CD14-positive monocyte (primary cell): ENCODE results near the gene CGNL1. TPM values are rescaled to one million over a fixed set of nuclear protein-coding genes. Genes with fewer than 3 reads are reported as not detected.

Experiments
- DNase-seq, 3 donors: peaks; one replicate each; pipeline ENCODE4 v3.0.0-alpha.2; 2011 to 2022
- H2AFZ ChIP-seq: 2 replicates; pipeline ENCODE4 v1.6.0; 2012; ENCODE audit warnings: mild to moderate bottlenecking, low read depth, low read length, inconsistent platforms; ENCODE audit not compliant: insufficient read depth, poor library complexity, severe bottlenecking
- H3K27ac ChIP-seq, 2 donors: 1 replicate in 1 of 2; 2 replicates in 1 of 2; pipeline ENCODE4 v1.5.1; 2012 to 2013; ENCODE audit warnings: low read length in 2 of 2, control low read depth in 1 of 2, inconsistent platforms in 1 of 2, low read depth in 1 of 2, mild to moderate bottlenecking in 1 of 2
- H3K27me3 ChIP-seq, 2 donors: one replicate each; pipeline versions ENCODE4 v1.6.0 to v1.6.1; 2011 to 2013; ENCODE audit warnings: low read length in 2 of 2; ENCODE audit not compliant: control insufficient read depth in 2 of 2, insufficient read depth in 2 of 2
- H3K36me3 ChIP-seq, 2 donors: replicated peaks in 1 of 2; 1 replicate in 1 of 2; 2 replicates in 1 of 2; pipeline versions ENCODE4 v1.5.1 to v1.6.1; 2012 to 2013; ENCODE audit warnings: low read length in 2 of 2, control low read depth in 1 of 2, inconsistent platforms in 1 of 2, mild to moderate bottlenecking in 1 of 2; ENCODE audit not compliant: insufficient read depth in 2 of 2, control insufficient read depth in 1 of 2
- H3K4me1 ChIP-seq, 2 donors: 1 replicate in 1 of 2; 2 replicates in 1 of 2; pipeline versions ENCODE4 v1.5.1 to v1.6.1; 2012 to 2013; ENCODE audit warnings: low read length in 2 of 2, control low read depth in 1 of 2, inconsistent platforms in 1 of 2, mild to moderate bottlenecking in 1 of 2, moderate library complexity in 1 of 2; ENCODE audit not compliant: insufficient read depth in 2 of 2, control insufficient read depth in 1 of 2
- H3K4me2 ChIP-seq: replicated peaks from 2 replicates; pipeline ENCODE3; 2012; ENCODE audit warnings: low read length, moderate library complexity, mild to moderate bottlenecking; ENCODE audit not compliant: poor library complexity, severe bottlenecking; ENCODE audit errors: extremely low read depth
- H3K4me3 ChIP-seq, 3 experiments: fragments of 200-600 bp in 1 of 3; sonication (generic) in 1 of 3; replicated peaks in 1 of 3; 1 replicate in 2 of 3; 2 replicates in 1 of 3; pipeline ENCODE4 v1.5.1; 2011 to 2013; ENCODE audit warnings: low read length in 3 of 3, mild to moderate bottlenecking in 3 of 3, control low read depth in 2 of 3, low read depth in 2 of 3, inconsistent platforms in 1 of 3, moderate library complexity in 1 of 3
- H3K79me2 ChIP-seq: 2 replicates; pipeline ENCODE4 v1.6.0; 2012; ENCODE audit warnings: mild to moderate bottlenecking, control low read depth, inconsistent platforms, low read length, moderate library complexity; ENCODE audit not compliant: insufficient read depth
- H3K9ac ChIP-seq: 2 replicates; pipeline ENCODE4 v1.6.0; 2017; ENCODE audit warnings: low read length, mild to moderate bottlenecking; ENCODE audit not compliant: insufficient read depth, poor library complexity, severe bottlenecking
- H3K9me3 ChIP-seq, 2 donors: replicated peaks in 1 of 2; 1 replicate in 1 of 2; 2 replicates in 1 of 2; pipeline versions ENCODE4 v1.5.1 to v1.6.1; 2012 to 2013; ENCODE audit warnings: low read length in 2 of 2, control low read depth in 1 of 2; ENCODE audit not compliant: control insufficient read depth in 1 of 2, insufficient read depth in 1 of 2
- H4K20me1 ChIP-seq: 2 replicates; pipeline ENCODE4 v1.6.0; 2012; ENCODE audit warnings: mild to moderate bottlenecking, low read length, control low read depth, moderate library complexity; ENCODE audit not compliant: insufficient read depth
- H3K27ac Mint-ChIP-seq, 7 donors: one replicate each; pipeline ENCODE4 v1.8.0; 2020; ENCODE audit warnings: mild to moderate bottlenecking in 7 of 7, mixed read lengths in 7 of 7, moderate library complexity in 6 of 7, inconsistent platforms in 2 of 7
- H3K27me3 Mint-ChIP-seq, 3 donors: one replicate each; pipeline ENCODE4 v1.8.0; 2021 to 2022; ENCODE audit warnings: low read depth in 3 of 3, mild to moderate bottlenecking in 3 of 3, mixed read lengths in 3 of 3, moderate library complexity in 3 of 3, inconsistent platforms in 1 of 3
- H3K36me3 Mint-ChIP-seq, 2 donors: one replicate each; pipeline ENCODE4 v1.8.0; 2020; ENCODE audit warnings: mixed read lengths in 2 of 2, inconsistent platforms in 1 of 2, mild to moderate bottlenecking in 1 of 2
- H3K4me1 Mint-ChIP-seq: one replicate; pipeline ENCODE4 v1.8.0; 2020; ENCODE audit warnings: mild to moderate bottlenecking, mixed read lengths
- H3K4me3 Mint-ChIP-seq, 2 donors: one replicate each; pipeline ENCODE4 v1.8.0; 2020; ENCODE audit warnings: mild to moderate bottlenecking in 2 of 2, mixed read lengths in 2 of 2, moderate library complexity in 1 of 2
- H3K9me3 Mint-ChIP-seq, 7 donors: one replicate each; pipeline ENCODE4 v1.8.0; 2020 to 2022; ENCODE audit warnings: mixed read lengths in 7 of 7, mild to moderate bottlenecking in 6 of 7, moderate library complexity in 6 of 7, inconsistent platforms in 2 of 7
- CTCF ChIP-seq: fragments of 200-600 bp; IDR thresholded peaks from one replicate; pipeline ENCODE4 v1.8.0; 2022; ENCODE audit warnings: antibody characterized with exemption, mild to moderate bottlenecking
- WGBS: methylation state at CpG from one replicate; pipeline ENCODE4 v1.1.5; 2013; ENCODE audit warnings: missing lambda C conversion rate; ENCODE audit not compliant: insufficient coverage; 5-methylcytosine and 5-hydroxymethylcytosine counted together
- intact Hi-C, 2 donors: fragments of 100-400 bp; cut with micrococcal nuclease; formaldehyde crosslinking; loops; one replicate each; pipeline versions ENCODE4 v1.15.0 to v1.15.1; 2023
- polyA plus RNA-seq, 3 donors: library from polyadenylated mRNA; depleted of rRNA in 1 of 3; unstranded in 2 of 3; stranded (reverse) in 1 of 3; fragments of 300-500 nt in 2 of 3; fragments of >200 nt in 1 of 3; fragmentation: Illumina TruSeq in 2 of 3; gene quantifications; 1 replicate in 2 of 3; 2 replicates in 1 of 3; pipeline ENCODE4 v1.2.3, GENCODE V29; 2012 to 2021

CGNL1 gene
- polyA plus RNA-seq, 3 donors: not detected

GRCh38 chr15:57549935-57550334, 173.6 kb downstream of the CGNL1 start:
- Histone ChIP-seq H3K27me3 (no peaks in the 10 kb centered on the region), H3K36me3 (no peaks in the 10 kb centered on the region), H4K20me1 (no peaks in the 10 kb centered on the region), H3K4me1 (no peaks in the 10 kb centered on the region), H3K27ac (no peak overlapping the region), H3K9ac (no peak overlapping the region), H3K9me3 (no peaks in the 10 kb centered on the region), H3K79me2 (no peaks in the 10 kb centered on the region), H2AFZ (no peak overlapping the region), H3K4me2 (no peak overlapping the region), H3K4me3 (no peak overlapping the region)
- H3K4me1 Mint-ChIP-seq: peaks cover 11% of the 10 kb centered on the region
- no peaks in the 10 kb centered on the region for H3K9me3 Mint-ChIP-seq
- 100% methylated on average over 4 of the region's 6 CpGs for WGBS
- TF ChIP-seq CTCF: no peak
- no peak for DNase-seq
- no peak overlapping the region for H3K27ac Mint-ChIP-seq
- intact Hi-C loops: loop anchor here in 1 of 2 donors (10.0 kb wide), 1 partner anchor 105 kb away; no protein-coding TSS in a partner anchor
- H3K36me3 Mint-ChIP-seq: no peaks in the 10 kb centered on the region
- H3K27me3 Mint-ChIP-seq: peaks cover 2 to 5% (median 3%) of the 10 kb centered on the region in 3 donors
- no peak overlapping the region for H3K4me3 Mint-ChIP-seq

DNA sequence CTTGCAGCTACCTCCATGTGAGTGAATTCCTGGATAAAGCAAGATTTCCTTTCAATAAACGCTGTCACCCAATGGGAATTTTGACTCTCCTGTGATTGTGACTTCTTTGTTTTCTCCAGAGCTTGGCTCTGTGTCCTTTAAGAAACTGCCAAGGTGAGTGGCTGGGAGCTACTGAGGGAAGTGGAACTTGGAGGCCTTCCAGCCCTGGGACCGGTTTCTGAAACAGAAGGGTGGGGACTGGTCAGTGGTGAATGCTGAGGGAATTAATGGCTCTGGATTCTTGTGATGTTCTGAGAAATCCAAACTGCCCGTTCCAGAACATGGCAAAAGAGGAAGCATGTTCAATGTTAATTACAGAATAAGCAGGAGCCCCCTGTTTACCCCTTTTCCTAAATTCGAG, 174.3 kb downstream of the CGNL1 start:
- Mint-ChIP-seq H3K27ac (no peak overlapping the region), H3K9me3 (no peaks in the 10 kb centered on the region), H3K27me3 (peaks cover 2 to 5% (median 3%) of the 10 kb centered on the region in 3 donors), H3K4me3 (no peak overlapping the region), H3K4me1 (peaks cover 11% of the 10 kb centered on the region), H3K36me3 (no peaks in the 10 kb centered on the region)
- no peaks in the 10 kb centered on the region for H3K27me3 ChIP-seq
- intact Hi-C loops: loop anchor here in 1 of 2 donors (10.0 kb wide), 1 partner anchor 104 kb away; no protein-coding TSS in a partner anchor
- H3K4me1 ChIP-seq: no peaks in the 10 kb centered on the region
- no peaks in the 10 kb centered on the region for H4K20me1 ChIP-seq
- no peak for TF ChIP-seq CTCF
- no peaks in the 10 kb centered on the region for H3K36me3 ChIP-seq
- H3K9me3 ChIP-seq: no peaks in the 10 kb centered on the region
- DNase-seq: no peak
- H3K9ac ChIP-seq: no peak overlapping the region
- H2AFZ ChIP-seq: no peak overlapping the region
- no peak overlapping the region for H3K27ac ChIP-seq
- no peak overlapping the region for H3K4me2 ChIP-seq
- 48% methylated on average over 3 of the region's 4 CpGs for WGBS
- H3K4me3 ChIP-seq: no peak overlapping the region
- no peaks in the 10 kb centered on the region for H3K79me2 ChIP-seq
